Measurements from ENCODE around the gene UBAP2L.

GRCh38 chr1:154237880-154238506 is 17.2 kb downstream of the UBAP2L start:
- TF ChIP-seq POLR2AphosphoS5 (IDR thresholded peaks at IDR 0.05; ENCODE audit: borderline replicate concordance, low read depth, low read length) (no peak), EZH2 (IDR thresholded peaks at IDR 0.05) (no peak), FOXP2 (optimal IDR thresholded peaks at IDR 0.05; ENCODE audit: control extremely low read depth, extremely low read length, insufficient read depth) (no peak)
